GM18505 (cell line): ENCODE results near the gene DIS3L2.
"Not testable (repeated sequence)": the region's sequence is repeated elsewhere in the genome, so short reads cannot be mapped to it uniquely, and the experiment has no call there.

Experiments
- ATAC-seq: cut with Tn5 transposase; IDR thresholded peaks from one replicate; pipeline ENCODE4 v1.9.1; 2021; ENCODE audit not compliant: unreplicated experiment
- POLR2A ChIP-seq: IDR thresholded peaks from 4 replicates; pipeline ENCODE4 v1.6.1; 2011; ENCODE audit warnings: borderline replicate concordance; ENCODE audit not compliant: insufficient read depth, insufficient read length; ENCODE audit errors: extremely low read depth

The DIS3L2 gene

GRCh38 chr2:232376260-232376659, 414.7 kb downstream of the DIS3L2 start:
- no peak for ATAC-seq

GRCh38 chr2:232376713-232377112, 415.2 kb downstream of the DIS3L2 start:
- TF ChIP-seq POLR2A: no peak
- ATAC-seq: no peak

More at GRCh38 chr2:232376260-232376659, 414.7 kb downstream of the DIS3L2 start:
- no peak for TF ChIP-seq POLR2A

- no peak for ATAC-seq
- TF ChIP-seq POLR2A: no peak
Measured at GRCh38 chr2:232377319-232377718, 415.8 kb downstream of the DIS3L2 start.

GRCh38 chr2:232377841-232378734, 416.6 kb downstream of the DIS3L2 start:
- TF ChIP-seq POLR2A: no peak
- no peak for ATAC-seq

GRCh38 chr2:232378735-232379151, 417.2 kb downstream of the DIS3L2 start, which contains the start of gene ALPP:
Gene ALPP, plus strand, starts transcription at chr2:232378751. Its CDS starts 52 bp downstream, at chr2:232378803.
- not testable (repeated sequence) for ATAC-seq

GRCh38 chr2:232379610-232380590, 418.4 kb downstream of the DIS3L2 start:
- ATAC-seq: not testable (repeated sequence)

GRCh38 chr2:232381204-232382031, 419.9 kb downstream of the DIS3L2 start:
- not testable (repeated sequence) for ATAC-seq

- TF ChIP-seq POLR2A: no peak
- ATAC-seq: no peak
Measured at GRCh38 chr2:232382331-232383225, 421.1 kb downstream of the DIS3L2 start.

- no peak for ATAC-seq
- no peak for TF ChIP-seq POLR2A
Measured at GRCh38 chr2:232384466-232384865, 423.0 kb downstream of the DIS3L2 start.

- not testable (repeated sequence) for ATAC-seq
Measured at GRCh38 chr2:232385058-232385457, 423.5 kb downstream of the DIS3L2 start.

GRCh38 chr2:232385660-232386489, 424.4 kb downstream of the DIS3L2 start:
- TF ChIP-seq POLR2A: no peak
- no peak for ATAC-seq

- no peak for TF ChIP-seq POLR2A
- no peak for ATAC-seq
Measured at GRCh38 chr2:232386490-232386739, 424.9 kb downstream of the DIS3L2 start.
